HG03442 (cell line): ENCODE results near the gene HNRNPH1.

Source experiments
- ATAC-seq: cut with Tn5 transposase; IDR thresholded peaks from one replicate; pipeline ENCODE4 v1.9.1; 2021; ENCODE audit warnings: mild to moderate bottlenecking, moderate library complexity; ENCODE audit not compliant: unreplicated experiment

The HNRNPH1 gene

GRCh38 chr5:179623906-179624741 is 653 bp upstream of the HNRNPH1 start:
- peak; percentile 4 for ATAC-seq

GRCh38 chr5:179621551-179622214 is 1.8 kb downstream of the HNRNPH1 start:
- no peak for ATAC-seq

- no peak for ATAC-seq
Measured at GRCh38 chr5:179620703-179621350, 2.6 kb downstream of the HNRNPH1 start.

- no peak for ATAC-seq
Measured at GRCh38 chr5:179620293-179620692, 3.2 kb downstream of the HNRNPH1 start.

GRCh38 chr5:179619776-179620175 is 3.7 kb downstream of the HNRNPH1 start:
- ATAC-seq, result no peak

GRCh38 chr5:179618923-179619554 is 4.4 kb downstream of the HNRNPH1 start:
- no peak for ATAC-seq

- no peak for ATAC-seq
Measured at GRCh38 chr5:179617930-179618329, 5.5 kb downstream of the HNRNPH1 start.

GRCh38 chr5:179616002-179616594 is 7.4 kb downstream of the HNRNPH1 start:
- ATAC-seq, result no peak

GRCh38 chr5:179615203-179615602 is 8.3 kb downstream of the HNRNPH1 start:
- ATAC-seq, result no peak

GRCh38 chr5:179614745-179615144 is 8.7 kb downstream of the HNRNPH1 start:
- ATAC-seq, result no peak

GRCh38 chr5:179613460-179614071 is 9.9 kb downstream of the HNRNPH1 start:
- no peak for ATAC-seq

GRCh38 chr5:179612577-179613459 is 10.7 kb downstream of the HNRNPH1 start:
- no peak for ATAC-seq

- ATAC-seq, result no peak
Measured at GRCh38 chr5:179610903-179611265, 12.6 kb downstream of the HNRNPH1 start.

GRCh38 chr5:179610109-179610902 is 13.2 kb downstream of the HNRNPH1 start:
- no peak for ATAC-seq

- ATAC-seq, result no peak
Measured at GRCh38 chr5:179609834-179610108, 13.7 kb downstream of the HNRNPH1 start.

- ATAC-seq, result no peak
Measured at GRCh38 chr5:179608131-179608581, 15.3 kb downstream of the HNRNPH1 start.

- no peak for ATAC-seq
Measured at GRCh38 chr5:179607160-179607931, 16.1 kb downstream of the HNRNPH1 start.

GRCh38 chr5:179606910-179607159 is 16.6 kb downstream of the HNRNPH1 start:
- ATAC-seq, result no peak
